ENCODE data around the gene ELAC1.
A peak's percentile ranks its signal among the peaks of the same experiment; 100 is the strongest.
"Not testable (repeated sequence)": the region's sequence is repeated elsewhere in the genome, so short reads cannot be mapped to it uniquely, and the experiment has no call there.

Gene ELAC1

GRCh38 chr18:50967714-50968661 is at the start of gene ELAC1:
Gene ELAC1 (plus strand): TSS chr18:50968040. CDS start chr18:50974405, 6,365 bp downstream.
- peak; percentile 51 for DNase-seq (ENCODE audit: low read depth)

- DNase-seq (ENCODE audit: low read depth), result no peak
Observed at GRCh38 chr18:50918153-50918552, 49.7 kb upstream of the ELAC1 start.

- no peak for DNase-seq (ENCODE audit: low read depth)
Observed at GRCh38 chr18:50924372-50924771, 43.5 kb upstream of the ELAC1 start.

GRCh38 chr18:50926521-50926920 is 41.3 kb upstream of the ELAC1 start:
- no peak for DNase-seq (ENCODE audit: low read depth)

GRCh38 chr18:50928551-50928950 is 39.3 kb upstream of the ELAC1 start:
- no peak for DNase-seq (ENCODE audit: low read depth)

GRCh38 chr18:50933684-50934083 is 34.2 kb upstream of the ELAC1 start:
- no peak for DNase-seq (ENCODE audit: low read depth)

GRCh38 chr18:50934545-50935211 is 33.2 kb upstream of the ELAC1 start:
- no peak for DNase-seq (ENCODE audit: low read depth)

GRCh38 chr18:50935493-50936191 is 32.2 kb upstream of the ELAC1 start:
- no peak for DNase-seq (ENCODE audit: low read depth)

- no peak for DNase-seq (ENCODE audit: low read depth)
Observed at GRCh38 chr18:50937183-50937582, 30.7 kb upstream of the ELAC1 start.

GRCh38 chr18:50938912-50939311 is 28.9 kb upstream of the ELAC1 start:
- no peak for DNase-seq (ENCODE audit: low read depth)

GRCh38 chr18:50944245-50944932 is 23.5 kb upstream of the ELAC1 start:
- DNase-seq (ENCODE audit: low read depth), result no peak

- not testable (repeated sequence) for DNase-seq (ENCODE audit: low read depth)
Observed at GRCh38 chr18:50945918-50946317, 21.9 kb upstream of the ELAC1 start.

- DNase-seq (ENCODE audit: low read depth), result no peak
Observed at GRCh38 chr18:50947899-50948298, 19.9 kb upstream of the ELAC1 start.

- no peak for DNase-seq (ENCODE audit: low read depth)
Observed at GRCh38 chr18:50949185-50949584, 18.7 kb upstream of the ELAC1 start.

GRCh38 chr18:50950626-50951025 is 17.2 kb upstream of the ELAC1 start:
- no peak for DNase-seq (ENCODE audit: low read depth)

- no peak for DNase-seq (ENCODE audit: low read depth)
Observed at GRCh38 chr18:50953822-50954221, 14.0 kb upstream of the ELAC1 start.

- DNase-seq (ENCODE audit: low read depth), result no peak
Observed at GRCh38 chr18:50955253-50955652, 12.6 kb upstream of the ELAC1 start.

- DNase-seq (ENCODE audit: low read depth), result no peak
Observed at GRCh38 chr18:50956116-50956515, 11.7 kb upstream of the ELAC1 start.

- DNase-seq (ENCODE audit: low read depth), result no peak
Observed at GRCh38 chr18:50961974-50962373, 5.9 kb upstream of the ELAC1 start.

GRCh38 chr18:50969448-50969847 is 1.6 kb downstream of the ELAC1 start:
- no peak for DNase-seq (ENCODE audit: low read depth)

GRCh38 chr18:50970006-50970405 is 2.2 kb downstream of the ELAC1 start:
- no peak for DNase-seq (ENCODE audit: low read depth)

GRCh38 chr18:50972404-50972803 is 4.6 kb downstream of the ELAC1 start:
- not testable (repeated sequence) for DNase-seq (ENCODE audit: low read depth)
